PC-9 (cell line): ENCODE measurements around the gene SLC5A9.

ENCODE experiments used
- EZH2 ChIP-seq: fragments of 200-600 bp; sonication (generic); IDR thresholded peaks from 2 replicates; pipeline ENCODE4 v1.8.0; 2017; ENCODE audit warnings: antibody characterized with exemption, low read depth
- TF ChIP-seq, protein P1 (sequence below): fragments of 200-600 bp; sonication (generic); conservative IDR thresholded peaks from 2 replicates; pipeline ENCODE4 v1.6.1; 2017; ENCODE audit warnings: mixed run types, antibody characterized with exemption, mild to moderate bottlenecking, moderate library complexity

DNA sequence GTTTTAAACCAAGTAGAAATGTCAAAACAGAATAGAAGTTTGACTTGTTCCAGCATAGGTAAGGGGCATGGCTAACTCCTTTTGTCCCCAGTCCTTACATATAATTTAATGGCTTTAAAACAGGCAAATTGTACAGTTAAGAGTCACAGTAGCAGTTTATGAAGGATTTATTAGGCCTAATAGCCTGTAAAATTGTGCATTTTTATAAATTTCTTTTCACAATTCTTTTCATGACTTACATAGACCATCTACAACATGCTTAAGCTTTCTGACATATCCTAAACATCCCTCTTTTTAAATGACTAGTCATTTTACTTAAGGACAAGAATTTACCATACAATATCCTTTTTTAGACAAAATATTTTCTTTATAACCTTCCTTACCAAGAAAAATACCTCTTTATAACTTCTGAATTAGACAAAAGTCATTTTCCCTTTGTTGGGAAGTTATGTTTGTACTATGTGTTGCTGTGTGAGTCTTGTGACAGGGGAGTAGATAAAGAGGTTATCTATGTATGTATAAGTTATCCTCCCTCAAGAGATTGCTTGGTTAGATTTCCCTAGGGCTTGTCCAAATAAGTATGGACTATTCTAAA lies 34.5 kb upstream of the SLC5A9 start:
- TF ChIP-seq, protein P1, sequence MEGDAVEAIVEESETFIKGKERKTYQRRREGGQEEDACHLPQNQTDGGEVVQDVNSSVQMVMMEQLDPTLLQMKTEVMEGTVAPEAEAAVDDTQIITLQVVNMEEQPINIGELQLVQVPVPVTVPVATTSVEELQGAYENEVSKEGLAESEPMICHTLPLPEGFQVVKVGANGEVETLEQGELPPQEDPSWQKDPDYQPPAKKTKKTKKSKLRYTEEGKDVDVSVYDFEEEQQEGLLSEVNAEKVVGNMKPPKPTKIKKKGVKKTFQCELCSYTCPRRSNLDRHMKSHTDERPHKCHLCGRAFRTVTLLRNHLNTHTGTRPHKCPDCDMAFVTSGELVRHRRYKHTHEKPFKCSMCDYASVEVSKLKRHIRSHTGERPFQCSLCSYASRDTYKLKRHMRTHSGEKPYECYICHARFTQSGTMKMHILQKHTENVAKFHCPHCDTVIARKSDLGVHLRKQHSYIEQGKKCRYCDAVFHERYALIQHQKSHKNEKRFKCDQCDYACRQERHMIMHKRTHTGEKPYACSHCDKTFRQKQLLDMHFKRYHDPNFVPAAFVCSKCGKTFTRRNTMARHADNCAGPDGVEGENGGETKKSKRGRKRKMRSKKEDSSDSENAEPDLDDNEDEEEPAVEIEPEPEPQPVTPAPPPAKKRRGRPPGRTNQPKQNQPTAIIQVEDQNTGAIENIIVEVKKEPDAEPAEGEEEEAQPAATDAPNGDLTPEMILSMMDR: no peak
- no peak for TF ChIP-seq EZH2
